Astrocyte (in vitro differentiated cells and primary cell): ENCODE results near the gene TRIM7.

ENCODE experiments used
- CTCF ChIP-seq: IDR thresholded peaks from 2 replicates; pipeline ENCODE4 v1.5.1; 2011; ENCODE audit warnings: low read depth, mild to moderate bottlenecking, inconsistent platforms, low read length, moderate library complexity; ENCODE audit not compliant: insufficient read depth
- EZH2 ChIP-seq: IDR thresholded peaks from 2 replicates; pipeline ENCODE4 v1.6.1; 2012; ENCODE audit warnings: mild to moderate bottlenecking, low read length, inconsistent platforms; ENCODE audit not compliant: insufficient read depth

GRCh38 chr5:181184845-181185216, 20.2 kb downstream of the TRIM7 start:
- TF ChIP-seq EZH2, result no peak
- TF ChIP-seq CTCF, result no peak
